Ectodermal cell (in vitro differentiated cells): Measurements from ENCODE around the gene C16orf78.
"Not testable (repeated sequence)": the region's sequence is repeated elsewhere in the genome, so short reads cannot be mapped to it uniquely, and the experiment has no call there.

Experiments used
- H3K27ac ChIP-seq: 2 replicates; pipeline ENCODE4 v1.7.0; 2013; ENCODE audit warnings: mild to moderate bottlenecking, low read depth, low read length; ENCODE audit not compliant: insufficient read depth, poor library complexity, severe bottlenecking
- H3K27me3 ChIP-seq: 2 replicates; pipeline ENCODE4 v1.7.0; 2013; ENCODE audit warnings: mild to moderate bottlenecking, low read length; ENCODE audit not compliant: insufficient read depth, control insufficient read depth, poor library complexity, severe bottlenecking
- H3K36me3 ChIP-seq: one replicate; pipeline ENCODE4 v1.7.0; 2013; ENCODE audit warnings: low read length; ENCODE audit not compliant: control insufficient read depth, insufficient read depth
- H3K4me1 ChIP-seq: one replicate; pipeline ENCODE4 v1.7.0; 2013; ENCODE audit warnings: low read length; ENCODE audit not compliant: control insufficient read depth, insufficient read depth
- H3K4me3 ChIP-seq: 2 replicates; pipeline ENCODE4 v1.7.0; 2013; ENCODE audit warnings: low read depth, low read length, control low read depth; ENCODE audit not compliant: insufficient read depth
- H3K9me3 ChIP-seq: 2 replicates; pipeline ENCODE4 v1.7.0; 2013; ENCODE audit warnings: mild to moderate bottlenecking, low read length, moderate library complexity; ENCODE audit not compliant: control insufficient read depth
- WGBS, 2 experiments: methylation state at CpG; one replicate each; pipeline ENCODE4 v1.1.7; 2013; ENCODE audit warnings: missing lambda C conversion rate in 2 of 2; 5-methylcytosine and 5-hydroxymethylcytosine counted together

Gene C16orf78

GRCh38 chr16:49359591-49359990 lies 14.0 kb upstream of the C16orf78 start:
- H3K9me3 ChIP-seq = no peaks in the 10 kb centered on the region
- 91% methylated on average over 4 of the region's 4 CpGs for WGBS, 2 experiments
- peaks cover 6% of the 10 kb centered on the region for H3K4me1 ChIP-seq
- no peak overlapping the region for H3K27ac ChIP-seq
- no peaks in the 10 kb centered on the region for H3K36me3 ChIP-seq
- H3K4me3 ChIP-seq = no peak overlapping the region
- H3K27me3 ChIP-seq = no peaks in the 10 kb centered on the region

GRCh38 chr16:49361731-49362130 lies 11.9 kb upstream of the C16orf78 start:
- H3K9me3 ChIP-seq, H3K36me3 ChIP-seq, H3K4me1 ChIP-seq, H3K4me3 ChIP-seq, H3K27ac ChIP-seq, H3K27me3 ChIP-seq: not testable (repeated sequence)
- WGBS, 2 experiments = 90 to 93% methylated on average over 6 of the region's 6 CpGs

DNA sequence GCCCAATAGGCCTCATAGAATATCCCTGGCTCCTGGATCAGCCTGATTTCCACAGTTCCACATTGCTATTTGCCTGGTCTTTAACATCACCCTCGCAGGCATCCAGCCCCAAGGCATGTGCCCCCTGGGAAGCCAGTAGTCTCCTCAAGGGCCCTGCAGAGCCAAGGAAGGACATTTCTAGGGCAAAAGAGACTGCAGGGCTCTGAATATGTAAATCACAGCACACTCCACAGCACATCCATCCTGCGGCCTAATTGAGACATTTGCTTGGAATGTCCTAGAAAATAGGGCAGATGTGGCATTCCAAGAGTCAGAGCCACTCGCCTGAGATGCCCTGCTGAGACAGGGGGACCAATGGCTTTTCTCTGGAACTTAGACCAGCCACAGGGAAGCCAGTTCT lies 11.4 kb upstream of the C16orf78 start:
- Histone ChIP-seq H3K27ac (no peak overlapping the region), H3K36me3 (no peaks in the 10 kb centered on the region), H3K27me3 (no peaks in the 10 kb centered on the region), H3K4me3 (no peak overlapping the region), H3K9me3 (no peaks in the 10 kb centered on the region), H3K4me1 (peaks cover 6% of the 10 kb centered on the region)
- 28 to 44% methylated on average over 3 of the region's 3 CpGs for WGBS, 2 experiments

GRCh38 chr16:49365711-49366509 lies 7.7 kb upstream of the C16orf78 start:
- WGBS, 2 experiments = 93 to 100% methylated on average over 4 of the region's 4 CpGs
- no peak overlapping the region for H3K4me3 ChIP-seq
- no peaks in the 10 kb centered on the region for H3K36me3 ChIP-seq
- no peaks in the 10 kb centered on the region for H3K4me1 ChIP-seq
- H3K9me3 ChIP-seq = no peaks in the 10 kb centered on the region
- no peak overlapping the region for H3K27ac ChIP-seq
- H3K27me3 ChIP-seq = no peaks in the 10 kb centered on the region

DNA sequence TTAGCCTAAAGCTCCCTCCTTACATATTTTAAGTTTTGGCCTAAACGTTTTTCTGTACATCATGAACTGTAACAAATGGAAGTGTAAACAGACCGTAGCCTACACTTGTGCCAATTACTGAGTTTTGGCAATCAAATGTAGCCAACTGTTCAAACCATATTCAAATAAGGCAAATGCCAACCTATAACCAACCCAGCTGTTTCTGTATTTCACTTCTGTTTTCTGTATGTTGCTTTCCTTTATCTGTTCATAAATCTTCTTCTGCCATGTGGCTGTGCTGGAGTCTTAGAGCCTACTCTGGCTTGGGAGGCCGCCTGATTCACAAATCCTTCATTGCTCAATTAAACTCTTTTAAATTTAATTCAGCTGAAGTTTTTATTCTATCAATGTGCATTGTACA lies 6.9 kb upstream of the C16orf78 start:
- H3K9me3 ChIP-seq = no peaks in the 10 kb centered on the region
- no peak overlapping the region for H3K27ac ChIP-seq
- 91 to 95% methylated on average over 3 of the region's 3 CpGs for WGBS, 2 experiments
- H3K4me1 ChIP-seq = no peaks in the 10 kb centered on the region
- H3K27me3 ChIP-seq = no peaks in the 10 kb centered on the region
- no peak overlapping the region for H3K4me3 ChIP-seq
- no peaks in the 10 kb centered on the region for H3K36me3 ChIP-seq

GRCh38 chr16:49369651-49370611 lies 3.7 kb upstream of the C16orf78 start:
- Histone ChIP-seq H3K4me3 (no peak overlapping the region), H3K36me3 (no peaks in the 10 kb centered on the region), H3K27me3 (no peaks in the 10 kb centered on the region), H3K27ac (no peak overlapping the region), H3K9me3 (no peaks in the 10 kb centered on the region), H3K4me1 (no peaks in the 10 kb centered on the region)
- WGBS, 2 experiments = 81 to 88% methylated on average over 3 of the region's 3 CpGs

GRCh38 chr16:49376206-49376605 lies 2.6 kb downstream of the C16orf78 start:
- Histone ChIP-seq H3K27ac (no peak overlapping the region), H3K4me1 (no peaks in the 10 kb centered on the region), H3K36me3 (no peaks in the 10 kb centered on the region), H3K4me3 (no peak overlapping the region), H3K9me3 (no peaks in the 10 kb centered on the region), H3K27me3 (no peaks in the 10 kb centered on the region)
- WGBS, 2 experiments = 98% methylated on average over 4 of the region's 4 CpGs

DNA sequence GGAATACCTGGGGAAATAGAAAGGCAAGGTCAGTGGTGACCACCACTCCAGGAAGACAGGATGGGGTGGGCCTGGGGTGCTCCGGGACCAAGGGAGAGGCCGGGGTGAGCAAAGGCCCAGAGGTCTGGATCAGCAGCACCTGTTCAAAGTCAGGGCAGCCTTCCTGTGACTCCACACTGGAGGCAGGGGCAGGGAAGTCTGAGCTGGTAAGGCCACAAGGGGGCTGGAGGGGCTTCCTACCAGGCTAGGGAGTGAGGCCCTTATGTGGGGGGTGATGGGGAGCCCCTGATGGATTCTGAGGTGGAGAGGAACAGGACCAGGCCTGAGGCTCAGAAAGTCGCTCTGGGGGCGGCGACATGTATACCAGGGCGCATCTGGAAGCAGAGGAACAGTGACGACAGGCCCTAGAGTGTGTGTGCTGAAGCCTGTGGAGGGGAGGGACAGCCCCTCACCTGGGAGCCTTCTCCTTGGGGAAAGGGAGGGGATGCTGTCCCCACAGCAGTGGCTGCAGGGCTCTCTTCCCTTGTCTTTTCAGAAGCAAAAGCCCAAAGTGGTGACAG lies 3.7 kb downstream of the C16orf78 start:
- no peak overlapping the region for H3K4me3 ChIP-seq
- 89 to 92% methylated on average over 7 of the region's 7 CpGs for WGBS, 2 experiments
- H3K27me3 ChIP-seq = no peaks in the 10 kb centered on the region
- no peaks in the 10 kb centered on the region for H3K36me3 ChIP-seq
- no peaks in the 10 kb centered on the region for H3K4me1 ChIP-seq
- no peak overlapping the region for H3K27ac ChIP-seq
- no peaks in the 10 kb centered on the region for H3K9me3 ChIP-seq

DNA sequence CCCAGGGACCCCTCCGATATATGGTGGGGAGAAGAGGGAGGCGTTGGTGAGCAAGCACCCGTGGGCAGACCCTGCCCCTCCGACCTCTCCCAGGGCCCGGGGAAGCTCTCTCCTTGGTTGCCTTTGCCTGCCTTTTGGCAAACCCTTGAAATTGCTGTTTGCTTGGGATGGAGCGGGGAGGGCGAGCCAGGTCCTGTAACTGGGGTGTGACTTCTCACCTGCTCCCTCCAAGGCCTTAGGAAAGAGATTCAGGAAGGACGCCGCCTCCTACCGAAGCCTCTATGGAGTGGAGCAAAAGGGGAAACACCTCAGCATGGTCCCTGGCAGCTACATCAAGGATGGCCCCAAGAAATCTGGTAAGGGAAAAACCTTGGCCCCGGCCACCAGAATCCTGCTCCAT lies 4.6 kb downstream of the C16orf78 start:
- 96% methylated on average over 11 of the region's 11 CpGs for WGBS, 2 experiments
- H3K36me3 ChIP-seq = no peaks in the 10 kb centered on the region
- no peak overlapping the region for H3K4me3 ChIP-seq
- H3K4me1 ChIP-seq = no peaks in the 10 kb centered on the region
- H3K9me3 ChIP-seq = no peaks in the 10 kb centered on the region
- H3K27ac ChIP-seq = no peak overlapping the region
- H3K27me3 ChIP-seq = no peaks in the 10 kb centered on the region

DNA sequence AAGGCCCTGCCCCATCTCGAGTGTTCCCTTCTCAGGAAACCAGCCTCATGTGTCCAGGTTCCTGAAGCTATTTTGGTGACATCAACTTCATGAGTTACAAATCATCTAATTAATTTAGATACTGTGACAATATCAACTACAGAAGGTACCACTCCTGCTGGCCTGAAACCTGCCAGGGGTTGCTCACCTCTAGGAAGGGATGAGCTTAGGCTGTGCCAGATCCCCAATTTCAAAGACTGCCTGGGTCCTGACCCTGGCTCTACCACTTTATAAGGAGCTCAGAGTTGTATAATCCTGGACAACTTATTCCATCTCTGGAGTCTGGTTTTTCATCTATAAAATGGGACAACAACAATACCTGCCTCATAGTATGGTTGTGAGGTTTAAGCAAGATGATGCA lies 5.2 kb downstream of the C16orf78 start:
- Histone ChIP-seq H3K4me1 (no peaks in the 10 kb centered on the region), H3K4me3 (no peak overlapping the region), H3K27me3 (no peaks in the 10 kb centered on the region), H3K27ac (no peak overlapping the region), H3K9me3 (no peaks in the 10 kb centered on the region), H3K36me3 (no peaks in the 10 kb centered on the region)
- 91 to 94% methylated on average over 1 of the region's 1 CpG for WGBS, 2 experiments
